PFSK-1 (cell line): ENCODE results near the gene CCN2.

ENCODE experiments used
- FOXP2 ChIP-seq: optimal IDR thresholded peaks from 2 replicates; pipeline ENCODE3; 2011; ENCODE audit warnings: borderline replicate concordance, control low read depth, inconsistent platforms; ENCODE audit not compliant: insufficient read depth; ENCODE audit errors: extremely low read length, extremely low read depth
- POLR2AphosphoS5 ChIP-seq: IDR thresholded peaks from 2 replicates; pipeline ENCODE4 v1.6.1; 2012; ENCODE audit warnings: low read depth, mild to moderate bottlenecking, control low read depth, low read length, moderate library complexity
- REST ChIP-seq, 2 experiments: IDR thresholded peaks; 2 replicates each; pipeline versions ENCODE4 v1.6.1 to v1.8.0; 2011 to 2012; ENCODE audit warnings: low read depth in 2 of 2, low read length in 2 of 2, control low read depth in 1 of 2, inconsistent platforms in 1 of 2, mild to moderate bottlenecking in 1 of 2, moderate library complexity in 1 of 2; ENCODE audit not compliant: insufficient read depth in 1 of 2
- SIN3A ChIP-seq: IDR thresholded peaks from 2 replicates; pipeline ENCODE4 v1.6.1; 2012; ENCODE audit warnings: mild to moderate bottlenecking, low read length, moderate library complexity, borderline replicate concordance; ENCODE audit not compliant: insufficient read depth
- TAF1 ChIP-seq: IDR thresholded peaks from 2 replicates; pipeline ENCODE4 v1.6.1; 2012; ENCODE audit warnings: low read length, control low read depth, borderline replicate concordance; ENCODE audit not compliant: insufficient read depth

GRCh38 chr6:131947986-131948661 lies 3.0 kb downstream of the CCN2 start:
- TF ChIP-seq TAF1 (no peak), POLR2AphosphoS5 (peak; percentile 37; the same call in 1 of the 2 replicates), REST (IDR thresholded peaks at IDR 0.05; ENCODE audit: insufficient read depth in 1 of 2, low read depth in 2 of 2, low read length in 2 of 2) (no peak), SIN3A (no peak), FOXP2 (no peak)
